Measurements from ENCODE around the gene ZNHIT2.

Gene ZNHIT2

DNA sequence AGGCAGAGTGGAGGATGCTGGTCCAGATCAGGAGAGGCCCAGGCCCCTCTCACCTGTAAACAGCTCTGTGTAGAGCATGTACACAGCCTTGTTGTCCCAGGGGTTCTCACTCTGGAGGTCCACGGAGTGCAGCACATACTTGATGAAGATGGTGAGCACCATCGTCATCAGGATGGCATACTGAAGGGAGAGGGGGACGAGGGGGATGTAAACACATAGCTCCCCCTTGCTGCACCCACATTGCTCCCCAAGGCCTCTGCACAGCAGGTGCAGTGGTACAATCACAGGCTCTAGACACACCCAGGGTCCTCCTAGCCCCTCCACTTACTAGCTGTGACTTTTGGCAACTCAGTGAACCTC is 13.9 kb upstream of the ZNHIT2 start:
- no peak overlapping the region for H3K4ac ChIP-seq (ENCODE audit: low read depth, low read length)
- no peak for DNase-seq
- peaks cover 11% of the 10 kb centered on the region for H3K79me1 ChIP-seq (ENCODE audit: low read length)
- H4K91ac ChIP-seq (ENCODE audit: low read depth, low read length): no peak overlapping the region
- H3K14ac ChIP-seq (ENCODE audit: low read length): no peak overlapping the region
- peak overlapping the region; percentile 18 for H3K9ac ChIP-seq (ENCODE audit: low read length)
- no peak overlapping the region for H2BK120ac ChIP-seq (ENCODE audit: insufficient read depth, low read length, poor library complexity)
- H2BK5ac ChIP-seq (ENCODE audit: low read depth, low read length, poor library complexity): no peak overlapping the region
- H3K27ac ChIP-seq (ENCODE audit: low read depth, low read length): no peak overlapping the region
- no peak overlapping the region for H2AK5ac ChIP-seq (ENCODE audit: low read length)
- no peak overlapping the region for H3K18ac ChIP-seq (ENCODE audit: low read length)
- no peaks in the 10 kb centered on the region for H3K9me3 ChIP-seq (ENCODE audit: insufficient read depth, low read depth, low read length)
- WGBS (ENCODE audit: extremely low coverage, insufficient coverage, insufficient read length): no CpG with 5 or more reads among the region's 3 CpGs
- H3K79me2 ChIP-seq (ENCODE audit: control insufficient read depth, insufficient read depth, low read length, poor library complexity): peaks cover 9% of the 10 kb centered on the region
- H3K27me3 ChIP-seq (ENCODE audit: insufficient read depth, low read length): no peaks in the 10 kb centered on the region
- H4K12ac ChIP-seq (ENCODE audit: low read depth, low read length): no peak overlapping the region
- H2AFZ ChIP-seq (ENCODE audit: insufficient read depth, low read length, poor library complexity): no peak overlapping the region
- no peak overlapping the region for H2BK12ac ChIP-seq (ENCODE audit: low read length)
- H4K8ac ChIP-seq (ENCODE audit: low read depth, low read length): no peak overlapping the region
- no peak overlapping the region for H3K4me2 ChIP-seq (ENCODE audit: low read length)
- peaks cover 60 to 65% of the 10 kb centered on the region in 2 experiments for H3K36me3 ChIP-seq (ENCODE audit: control insufficient read depth in 1 of 2, insufficient read depth in 2 of 2, low read length in 2 of 2)
- peak overlapping the region; percentile 20 for H3K4me3 ChIP-seq (ENCODE audit: low read depth, low read length)
- peaks cover 7 to 12% of the 10 kb centered on the region in 2 experiments for H3K4me1 ChIP-seq (ENCODE audit: control insufficient read depth in 1 of 2, insufficient read depth in 2 of 2, low read length in 2 of 2)
- no peak overlapping the region for H3K23ac ChIP-seq (ENCODE audit: low read length)

DNA sequence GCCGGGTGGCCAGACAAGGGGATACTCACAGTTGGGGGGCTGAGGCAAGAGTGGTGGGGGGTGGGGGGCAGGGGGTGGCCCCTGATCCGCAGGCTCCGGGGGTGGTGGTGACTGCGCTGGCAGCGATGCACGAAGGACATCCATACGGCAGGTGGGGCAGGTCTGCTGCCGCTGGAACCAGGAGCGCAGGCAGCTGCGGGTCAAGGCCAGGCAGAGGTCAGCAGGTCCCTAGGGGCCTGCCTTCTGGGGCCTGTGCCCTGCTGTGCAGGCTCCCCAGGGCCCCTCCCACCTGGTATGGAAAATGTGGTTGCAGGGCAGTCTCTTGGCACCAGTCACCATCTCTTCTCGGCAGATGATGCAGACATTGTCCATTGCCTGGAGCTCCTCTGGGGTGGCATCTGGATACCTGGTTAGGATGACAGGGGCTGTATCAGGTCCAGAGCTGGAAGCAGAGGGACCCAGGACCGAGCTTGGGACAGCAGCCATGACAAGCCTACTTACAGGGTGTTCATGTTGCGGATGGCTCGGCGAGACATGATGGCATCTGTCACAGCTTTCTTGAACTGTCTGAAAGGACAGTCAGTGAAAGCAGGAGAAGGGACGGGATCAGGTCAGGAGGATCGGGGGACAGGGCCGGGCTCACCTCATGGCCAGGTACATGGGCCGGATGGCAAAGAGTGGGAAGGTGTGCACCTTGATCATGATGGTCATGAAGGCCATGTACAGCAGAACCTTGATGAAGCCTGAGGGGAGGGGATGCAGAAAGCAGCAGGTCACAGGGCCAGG is 13.3 kb upstream of the ZNHIT2 start:
- H3K79me2 ChIP-seq (ENCODE audit: control insufficient read depth, insufficient read depth, low read length, poor library complexity): peaks cover 9% of the 10 kb centered on the region
- peaks cover 7 to 12% of the 10 kb centered on the region in 2 experiments for H3K4me1 ChIP-seq (ENCODE audit: control insufficient read depth in 1 of 2, insufficient read depth in 2 of 2, low read length in 2 of 2)
- H3K9ac ChIP-seq (ENCODE audit: low read length): no peak overlapping the region
- peak overlapping the region; percentile 20 for H3K4me3 ChIP-seq (ENCODE audit: low read depth, low read length)
- no peak overlapping the region for H4K91ac ChIP-seq (ENCODE audit: low read depth, low read length)
- no peaks in the 10 kb centered on the region for H3K27me3 ChIP-seq (ENCODE audit: insufficient read depth, low read length)
- no peak overlapping the region for H4K12ac ChIP-seq (ENCODE audit: low read depth, low read length)
- WGBS (ENCODE audit: extremely low coverage, insufficient coverage, insufficient read length): no CpG with 5 or more reads among the region's 19 CpGs
- no peak overlapping the region for H2AK5ac ChIP-seq (ENCODE audit: low read length)
- no peak overlapping the region for H4K8ac ChIP-seq (ENCODE audit: low read depth, low read length)
- no peak overlapping the region for H3K4ac ChIP-seq (ENCODE audit: low read depth, low read length)
- H2AFZ ChIP-seq (ENCODE audit: insufficient read depth, low read length, poor library complexity): no peak overlapping the region
- no peak overlapping the region for H3K4me2 ChIP-seq (ENCODE audit: low read length)
- DNase-seq: no peak
- no peak overlapping the region for H3K27ac ChIP-seq (ENCODE audit: low read depth, low read length)
- no peak overlapping the region for H2BK120ac ChIP-seq (ENCODE audit: insufficient read depth, low read length, poor library complexity)
- no peak overlapping the region for H3K18ac ChIP-seq (ENCODE audit: low read length)
- H2BK5ac ChIP-seq (ENCODE audit: low read depth, low read length, poor library complexity): no peak overlapping the region
- peaks cover 11% of the 10 kb centered on the region for H3K79me1 ChIP-seq (ENCODE audit: low read length)
- no peak overlapping the region for H3K23ac ChIP-seq (ENCODE audit: low read length)
- H3K14ac ChIP-seq (ENCODE audit: low read length): no peak overlapping the region
- H3K9me3 ChIP-seq (ENCODE audit: insufficient read depth, low read depth, low read length): no peaks in the 10 kb centered on the region
- peaks cover 65 to 71% of the 10 kb centered on the region in 2 experiments for H3K36me3 ChIP-seq (ENCODE audit: control insufficient read depth in 1 of 2, insufficient read depth in 2 of 2, low read length in 2 of 2)
- H2BK12ac ChIP-seq (ENCODE audit: low read length): no peak overlapping the region

DNA sequence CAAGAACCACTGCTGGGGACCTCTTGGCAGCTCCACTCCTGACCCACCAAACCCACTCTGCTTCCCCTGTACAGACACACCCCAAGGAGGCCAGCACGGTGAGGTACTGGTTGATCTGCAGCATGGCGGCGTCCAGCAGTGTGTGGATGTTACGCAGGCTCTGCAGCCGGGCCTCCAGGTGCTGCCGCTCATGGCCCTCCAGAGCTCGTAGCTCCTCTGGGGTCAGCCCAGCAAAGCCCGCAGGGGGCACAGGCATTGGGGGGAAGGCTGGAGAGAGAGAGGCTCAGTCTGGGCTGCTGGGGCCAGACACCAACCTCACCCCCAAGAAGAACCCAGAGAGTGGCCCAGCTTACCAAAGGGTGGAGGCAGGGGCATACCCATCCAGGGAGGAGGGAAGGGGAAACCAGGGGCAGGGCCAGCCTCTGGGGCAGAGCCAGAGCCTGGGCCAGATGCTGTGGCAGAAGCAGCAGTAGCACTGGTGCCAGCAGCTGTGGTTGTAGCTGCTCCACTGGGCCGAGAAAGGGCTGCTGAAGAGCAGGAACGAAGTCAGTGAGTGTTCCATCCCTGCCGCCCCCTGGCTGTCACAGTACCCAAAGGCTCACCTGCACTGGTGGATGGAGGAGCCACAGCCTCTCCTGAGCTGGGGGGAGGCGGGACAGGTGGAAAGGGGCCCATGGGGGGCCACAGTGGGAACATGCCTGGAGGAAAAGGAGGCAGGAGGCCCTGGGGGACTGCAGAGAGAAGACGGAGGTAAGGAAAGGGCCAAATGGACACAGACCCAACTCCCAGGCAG is 12.3 kb upstream of the ZNHIT2 start:
- peaks cover 9% of the 10 kb centered on the region for H3K79me2 ChIP-seq (ENCODE audit: control insufficient read depth, insufficient read depth, low read length, poor library complexity)
- no peak overlapping the region for H3K23ac ChIP-seq (ENCODE audit: low read length)
- no peak overlapping the region for H4K91ac ChIP-seq (ENCODE audit: low read depth, low read length)
- no peak overlapping the region for H2BK120ac ChIP-seq (ENCODE audit: insufficient read depth, low read length, poor library complexity)
- H4K12ac ChIP-seq (ENCODE audit: low read depth, low read length): peak overlapping the region; percentile 6
- H3K36me3 ChIP-seq (ENCODE audit: control insufficient read depth in 1 of 2, insufficient read depth in 2 of 2, low read length in 2 of 2): peaks cover 75 to 80% of the 10 kb centered on the region in 2 experiments
- no peak overlapping the region for H3K14ac ChIP-seq (ENCODE audit: low read length)
- H3K9ac ChIP-seq (ENCODE audit: low read length): no peak overlapping the region
- peaks cover 7 to 9% of the 10 kb centered on the region in 2 experiments for H3K4me1 ChIP-seq (ENCODE audit: control insufficient read depth in 1 of 2, insufficient read depth in 2 of 2, low read length in 2 of 2)
- H4K8ac ChIP-seq (ENCODE audit: low read depth, low read length): no peak overlapping the region
- DNase-seq: no peak
- no peak overlapping the region for H3K4me2 ChIP-seq (ENCODE audit: low read length)
- peaks cover 11% of the 10 kb centered on the region for H3K79me1 ChIP-seq (ENCODE audit: low read length)
- no peak overlapping the region for H3K18ac ChIP-seq (ENCODE audit: low read length)
- H3K4ac ChIP-seq (ENCODE audit: low read depth, low read length): no peak overlapping the region
- no peaks in the 10 kb centered on the region for H3K9me3 ChIP-seq (ENCODE audit: insufficient read depth, low read depth, low read length)
- H2BK5ac ChIP-seq (ENCODE audit: low read depth, low read length, poor library complexity): no peak overlapping the region
- H3K4me3 ChIP-seq (ENCODE audit: low read depth, low read length): no peak overlapping the region
- H2AFZ ChIP-seq (ENCODE audit: insufficient read depth, low read length, poor library complexity): no peak overlapping the region
- no peaks in the 10 kb centered on the region for H3K27me3 ChIP-seq (ENCODE audit: insufficient read depth, low read length)
- no CpG with 5 or more reads among the region's 13 CpGs for WGBS (ENCODE audit: extremely low coverage, insufficient coverage, insufficient read length)
- H3K27ac ChIP-seq (ENCODE audit: low read depth, low read length): no peak overlapping the region
- no peak overlapping the region for H2BK12ac ChIP-seq (ENCODE audit: low read length)
- no peak overlapping the region for H2AK5ac ChIP-seq (ENCODE audit: low read length)

DNA sequence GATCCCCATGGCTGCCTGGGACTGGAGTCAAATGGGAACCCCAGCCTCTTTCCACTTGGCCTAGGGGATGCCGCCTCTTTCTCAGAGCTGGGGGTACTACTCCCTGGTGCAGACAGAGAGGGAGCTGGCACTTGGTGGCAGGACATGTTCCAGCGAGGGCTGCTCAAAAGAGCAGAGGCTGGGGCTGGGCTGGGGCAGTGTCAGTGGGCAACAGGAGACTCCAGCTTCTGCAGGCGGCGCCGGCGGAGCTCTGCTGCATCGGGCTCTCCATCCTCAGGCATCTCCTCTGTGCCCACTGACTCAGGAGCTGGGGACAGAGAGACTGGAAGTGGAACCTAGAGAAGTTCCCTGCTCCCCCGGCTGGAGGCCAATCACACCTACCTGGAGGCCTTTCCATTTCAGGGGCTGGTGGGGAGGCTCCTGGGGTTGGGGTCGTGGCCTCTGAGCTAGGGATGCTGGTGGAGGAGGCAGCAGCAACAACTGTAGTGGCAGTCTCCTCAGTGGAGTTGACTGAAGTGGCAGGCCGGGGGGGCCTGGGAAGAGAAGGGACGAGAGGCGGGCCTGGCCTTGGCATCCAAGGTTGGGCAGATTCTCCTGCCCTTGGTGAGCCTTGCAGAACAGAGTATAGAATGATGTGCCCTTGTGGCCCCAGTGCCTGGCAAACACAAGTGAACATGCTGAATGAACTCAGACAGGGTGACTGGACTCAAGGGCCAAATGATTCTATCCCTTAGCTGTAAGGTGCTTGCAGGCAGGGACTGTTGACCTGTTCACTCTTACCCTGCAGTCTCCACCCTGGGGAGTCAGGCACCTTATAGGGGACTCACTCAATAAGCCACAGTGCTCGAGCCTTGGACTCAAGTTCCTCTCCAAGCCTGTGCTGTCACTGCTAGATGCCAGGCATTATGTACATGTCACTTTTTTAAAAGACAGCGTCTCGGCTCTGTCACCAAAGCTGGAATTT is 11.0 kb upstream of the ZNHIT2 start:
- DNase-seq: no peak
- no peaks in the 10 kb centered on the region for H3K27me3 ChIP-seq (ENCODE audit: insufficient read depth, low read length)
- no peaks in the 10 kb centered on the region for H3K79me2 ChIP-seq (ENCODE audit: control insufficient read depth, insufficient read depth, low read length, poor library complexity)
- H4K8ac ChIP-seq (ENCODE audit: low read depth, low read length): no peak overlapping the region
- H3K36me3 ChIP-seq (ENCODE audit: control insufficient read depth in 1 of 2, insufficient read depth in 2 of 2, low read length in 2 of 2): peaks cover 80 to 87% of the 10 kb centered on the region in 2 experiments
- no peak overlapping the region for H4K91ac ChIP-seq (ENCODE audit: low read depth, low read length)
- no peaks in the 10 kb centered on the region for H3K79me1 ChIP-seq (ENCODE audit: low read length)
- H3K18ac ChIP-seq (ENCODE audit: low read length): no peak overlapping the region
- H3K4me2 ChIP-seq (ENCODE audit: low read length): no peak overlapping the region
- H4K12ac ChIP-seq (ENCODE audit: low read depth, low read length): peak overlapping the region; percentile 43
- H2BK5ac ChIP-seq (ENCODE audit: low read depth, low read length, poor library complexity): no peak overlapping the region
- H2BK120ac ChIP-seq (ENCODE audit: insufficient read depth, low read length, poor library complexity): no peak overlapping the region
- H2BK12ac ChIP-seq (ENCODE audit: low read length): no peak overlapping the region
- H3K14ac ChIP-seq (ENCODE audit: low read length): no peak overlapping the region
- WGBS (ENCODE audit: extremely low coverage, insufficient coverage, insufficient read length): no CpG with 5 or more reads among the region's 15 CpGs
- H3K9me3 ChIP-seq (ENCODE audit: insufficient read depth, low read depth, low read length): no peaks in the 10 kb centered on the region
- H3K4me1 ChIP-seq (ENCODE audit: control insufficient read depth in 1 of 2, insufficient read depth in 2 of 2, low read length in 2 of 2): peaks cover 5 to 6% of the 10 kb centered on the region in 2 experiments
- no peak overlapping the region for H3K23ac ChIP-seq (ENCODE audit: low read length)
- H3K9ac ChIP-seq (ENCODE audit: low read length): no peak overlapping the region
- H2AFZ ChIP-seq (ENCODE audit: insufficient read depth, low read length, poor library complexity): no peak overlapping the region
- no peak overlapping the region for H2AK5ac ChIP-seq (ENCODE audit: low read length)
- no peak overlapping the region for H3K4ac ChIP-seq (ENCODE audit: low read depth, low read length)
- H3K27ac ChIP-seq (ENCODE audit: low read depth, low read length): no peak overlapping the region
- no peak overlapping the region for H3K4me3 ChIP-seq (ENCODE audit: low read depth, low read length)

Data from trophoblast cell (in vitro differentiated cells and primary cell).